B cell (primary cell): ENCODE measurements around the gene SIGLEC6.

Experiments
- CTCF ChIP-seq: fragments of 200-600 bp; IDR thresholded peaks from one replicate; pipeline ENCODE4 v1.8.0; 2022; ENCODE audit warnings: antibody characterized with exemption, mild to moderate bottlenecking
- EZH2 ChIP-seq: IDR thresholded peaks from 2 replicates; pipeline ENCODE4 v1.6.1; 2012; ENCODE audit warnings: borderline replicate concordance, low read depth, mild to moderate bottlenecking, moderate library complexity, low read length; ENCODE audit not compliant: insufficient read depth, poor library complexity, severe bottlenecking

GRCh38 chr19:51469162-51469561 lies 62.3 kb downstream of the SIGLEC6 start:
- TF ChIP-seq CTCF = no peak
- TF ChIP-seq EZH2 = no peak
